ENCODE measurements around the gene PRR12.

Gene PRR12

GRCh38 chr19:49574206-49574755 lies 16.7 kb upstream of the PRR12 start:
- H3K27me3 ChIP-seq (ENCODE audit: insufficient read depth, low read length, poor library complexity), result no peaks in the 10 kb centered on the region

GRCh38 chr19:49579193-49579592 lies 11.8 kb upstream of the PRR12 start:
- no peak overlapping the region for H2BK15ac ChIP-seq (replicated peaks; ENCODE audit: low read depth)
- H3K4ac ChIP-seq (ENCODE audit: low read depth, low read length), result no peak overlapping the region
- DNase-seq, result no peak
- no peak overlapping the region for H3K23ac ChIP-seq (ENCODE audit: low read length)
- H3K18ac ChIP-seq (ENCODE audit: low read length), result no peak overlapping the region
- no peak overlapping the region for H3K4me2 ChIP-seq (ENCODE audit: low read length)
- H2AK5ac ChIP-seq (ENCODE audit: low read length), result no peak overlapping the region
- no peak overlapping the region for H3K4me3 ChIP-seq (ENCODE audit: low read length)
- H3K79me1 ChIP-seq (ENCODE audit: low read length), result peaks cover 3% of the 10 kb centered on the region
- no peak overlapping the region for H4K5ac ChIP-seq (ENCODE audit: low read length)
- H2BK120ac ChIP-seq (ENCODE audit: low read depth, low read length), result no peak overlapping the region
- H3K36me3 ChIP-seq (ENCODE audit: control insufficient read depth, insufficient read depth, low read length), result no peaks in the 10 kb centered on the region
- H3K9ac ChIP-seq (ENCODE audit: low read length), result peak overlapping the region; percentile 15
- H3K27ac ChIP-seq (ENCODE audit: low read depth, low read length), result no peak overlapping the region
- H3K56ac ChIP-seq (ENCODE audit: low read length), result no peak overlapping the region
- H4K8ac ChIP-seq (ENCODE audit: low read depth, low read length), result no peak overlapping the region
- H2BK5ac ChIP-seq (ENCODE audit: low read length), result no peak overlapping the region
- peaks cover 15% of the 10 kb centered on the region for H3K79me2 ChIP-seq (ENCODE audit: control insufficient read depth, insufficient read depth, low read length)
- no peaks in the 10 kb centered on the region for H3K27me3 ChIP-seq (ENCODE audit: insufficient read depth, low read length, poor library complexity)
- WGBS (ENCODE audit: extremely low coverage, insufficient coverage, low lambda C conversion rate), result no CpG with 5 or more reads among the region's 4 CpGs
- H3K4me1 ChIP-seq (ENCODE audit: control insufficient read depth, low read depth, low read length), result peaks cover 2% of the 10 kb centered on the region

More at GRCh38 chr19:49574206-49574755, 16.7 kb upstream of the PRR12 start:
- Histone ChIP-seq H3K4me3 (ENCODE audit: low read length) (no peak overlapping the region), H3K36me3 (ENCODE audit: control insufficient read depth, insufficient read depth, low read length) (peaks cover 2% of the 10 kb centered on the region), H3K4ac (ENCODE audit: low read depth, low read length) (no peak overlapping the region), H2BK15ac (replicated peaks; ENCODE audit: low read depth) (no peak overlapping the region), H3K27ac (ENCODE audit: low read depth, low read length) (no peak overlapping the region), H3K56ac (ENCODE audit: low read length) (no peak overlapping the region), H3K79me1 (ENCODE audit: low read length) (peaks cover 8% of the 10 kb centered on the region), H3K4me2 (ENCODE audit: low read length) (no peak overlapping the region), H2AK5ac (ENCODE audit: low read length) (no peak overlapping the region), H3K9ac (ENCODE audit: low read length) (no peak overlapping the region), H2BK5ac (ENCODE audit: low read length) (no peak overlapping the region), H3K4me1 (ENCODE audit: control insufficient read depth, low read depth, low read length) (no peaks in the 10 kb centered on the region), H2BK120ac (ENCODE audit: low read depth, low read length) (no peak overlapping the region), H4K5ac (ENCODE audit: low read length) (no peak overlapping the region), H3K79me2 (ENCODE audit: control insufficient read depth, insufficient read depth, low read length) (peaks cover 10% of the 10 kb centered on the region), H4K8ac (ENCODE audit: low read depth, low read length) (no peak overlapping the region), H3K18ac (ENCODE audit: low read length) (no peak overlapping the region), H3K23ac (ENCODE audit: low read length) (no peak overlapping the region)
- DNase-seq, result no peak
- WGBS (ENCODE audit: extremely low coverage, insufficient coverage, low lambda C conversion rate), result no CpG with 5 or more reads among the region's 2 CpGs

GRCh38 chr19:49579947-49580263 lies 11.1 kb upstream of the PRR12 start:
- Histone ChIP-seq H3K18ac (ENCODE audit: low read length) (no peak overlapping the region), H3K4me3 (ENCODE audit: low read length) (peak overlapping the region; percentile 63), H3K27ac (ENCODE audit: low read depth, low read length) (no peak overlapping the region), H2BK15ac (replicated peaks; ENCODE audit: low read depth) (no peak overlapping the region), H2AK5ac (ENCODE audit: low read length) (peak overlapping the region; percentile 1), H4K8ac (ENCODE audit: low read depth, low read length) (no peak overlapping the region), H3K4ac (ENCODE audit: low read depth, low read length) (no peak overlapping the region), H3K56ac (ENCODE audit: low read length) (peak overlapping the region; percentile 89), H2BK5ac (ENCODE audit: low read length) (peak overlapping the region; percentile 27), H3K36me3 (ENCODE audit: control insufficient read depth, insufficient read depth, low read length) (no peaks in the 10 kb centered on the region), H3K9ac (ENCODE audit: low read length) (peak overlapping the region; percentile 80), H3K79me2 (ENCODE audit: control insufficient read depth, insufficient read depth, low read length) (peaks cover 14% of the 10 kb centered on the region), H3K27me3 (ENCODE audit: insufficient read depth, low read length, poor library complexity) (no peaks in the 10 kb centered on the region), H4K5ac (ENCODE audit: low read length) (no peak overlapping the region), H3K4me2 (ENCODE audit: low read length) (peak overlapping the region; percentile 89), H3K4me1 (ENCODE audit: control insufficient read depth, low read depth, low read length) (peaks cover 2% of the 10 kb centered on the region), H3K79me1 (ENCODE audit: low read length) (peaks cover 3% of the 10 kb centered on the region), H3K23ac (ENCODE audit: low read length) (peak overlapping the region; percentile 32), H2BK120ac (ENCODE audit: low read depth, low read length) (no peak overlapping the region)
- WGBS (ENCODE audit: extremely low coverage, insufficient coverage, low lambda C conversion rate), result no CpG with 5 or more reads among the region's 8 CpGs
- DNase-seq, result no peak

- H3K4ac ChIP-seq (ENCODE audit: low read depth, low read length), result no peak within 1 kb of the TSS
- H3K4me1 ChIP-seq (ENCODE audit: control insufficient read depth, low read depth, low read length), result peaks cover 2% of the 10 kb centered on the region
- H3K56ac ChIP-seq (ENCODE audit: low read length), result peak within 1 kb of the TSS; percentile 89
- H2BK5ac ChIP-seq (ENCODE audit: low read length), result peak within 1 kb of the TSS; percentile 27
- H3K27me3 ChIP-seq (ENCODE audit: insufficient read depth, low read length, poor library complexity), result no peaks in the 10 kb centered on the region
- no peak within 1 kb of the TSS for H2BK120ac ChIP-seq (ENCODE audit: low read depth, low read length)
- H3K4me2 ChIP-seq (ENCODE audit: low read length), result peak within 1 kb of the TSS; percentile 89
- no peak within 1 kb of the TSS for H3K27ac ChIP-seq (ENCODE audit: low read depth, low read length)
- peak within 1 kb of the TSS; percentile 45 for H3K18ac ChIP-seq (ENCODE audit: low read length)
- no CpG with 5 or more reads among the region's 31 CpGs for WGBS (ENCODE audit: extremely low coverage, insufficient coverage, low lambda C conversion rate)
- H3K9ac ChIP-seq (ENCODE audit: low read length), result peak within 1 kb of the TSS; percentile 80
- H3K36me3 ChIP-seq (ENCODE audit: control insufficient read depth, insufficient read depth, low read length), result no peaks in the 10 kb centered on the region
- DNase-seq, result peak; percentile 98
- peak within 1 kb of the TSS; percentile 32 for H3K23ac ChIP-seq (ENCODE audit: low read length)
- peaks cover 3% of the 10 kb centered on the region for H3K79me1 ChIP-seq (ENCODE audit: low read length)
- peak within 1 kb of the TSS; percentile 3 for H4K8ac ChIP-seq (ENCODE audit: low read depth, low read length)
- H4K5ac ChIP-seq (ENCODE audit: low read length), result peak within 1 kb of the TSS; percentile 22
- peak within 1 kb of the TSS; percentile 1 for H2AK5ac ChIP-seq (ENCODE audit: low read length)
- H3K79me2 ChIP-seq (ENCODE audit: control insufficient read depth, insufficient read depth, low read length), result peaks cover 12% of the 10 kb centered on the region
- H2BK15ac ChIP-seq (replicated peaks; ENCODE audit: low read depth), result no peak within 1 kb of the TSS
- peak within 1 kb of the TSS; percentile 63 for H3K4me3 ChIP-seq (ENCODE audit: low read length)
Measured at GRCh38 chr19:49580264-49581006, 10.5 kb upstream of the PRR12 start, which contains the start of gene NOSIP. Gene NOSIP (minus strand): TSS chr19:49580556. CDS start chr19:49560691, 19,865 bp downstream.

- Histone ChIP-seq H3K4ac (ENCODE audit: low read depth, low read length) (no peak within 1 kb of the TSS), H3K4me3 (ENCODE audit: low read length) (peak within 1 kb of the TSS; percentile 63), H2BK15ac (replicated peaks; ENCODE audit: low read depth) (no peak within 1 kb of the TSS), H2BK5ac (ENCODE audit: low read length) (no peak within 1 kb of the TSS), H4K5ac (ENCODE audit: low read length) (peak within 1 kb of the TSS; percentile 22), H3K79me1 (ENCODE audit: low read length) (peaks cover 3% of the 10 kb centered on the region), H3K79me2 (ENCODE audit: control insufficient read depth, insufficient read depth, low read length) (peaks cover 12% of the 10 kb centered on the region), H3K23ac (ENCODE audit: low read length) (no peak within 1 kb of the TSS), H2AK5ac (ENCODE audit: low read length) (no peak within 1 kb of the TSS), H3K4me1 (ENCODE audit: control insufficient read depth, low read depth, low read length) (peaks cover 2% of the 10 kb centered on the region), H3K9ac (ENCODE audit: low read length) (peak within 1 kb of the TSS; percentile 80), H3K56ac (ENCODE audit: low read length) (peak within 1 kb of the TSS; percentile 89), H3K18ac (ENCODE audit: low read length) (peak within 1 kb of the TSS; percentile 45), H3K27me3 (ENCODE audit: insufficient read depth, low read length, poor library complexity) (no peaks in the 10 kb centered on the region), H4K8ac (ENCODE audit: low read depth, low read length) (peak within 1 kb of the TSS; percentile 3), H3K36me3 (ENCODE audit: control insufficient read depth, insufficient read depth, low read length) (no peaks in the 10 kb centered on the region), H2BK120ac (ENCODE audit: low read depth, low read length) (no peak within 1 kb of the TSS), H3K27ac (ENCODE audit: low read depth, low read length) (no peak within 1 kb of the TSS), H3K4me2 (ENCODE audit: low read length) (peak within 1 kb of the TSS; percentile 89)
- DNase-seq, result peak; percentile 49
- WGBS (ENCODE audit: extremely low coverage, insufficient coverage, low lambda C conversion rate), result no CpG with 5 or more reads among the region's 15 CpGs
Measured at GRCh38 chr19:49581007-49581508, 9.9 kb upstream of the PRR12 start, which contains the start of gene PRRG2. Gene PRRG2 (plus strand): TSS chr19:49581316. CDS start chr19:49583220, 1,904 bp downstream.
